BLaER1 treated with 17β-estradiol and CSF1 and Interleukin-3, amounts not matched to agents 10 nM and 100 nM (cell line): Measurements from ENCODE around the gene AP1M1.

Experiments used
- H3K27ac ChIP-seq, 11 experiments: shearing (Covaris generic); formaldehyde crosslinking; 2 replicates each; pipeline ENCODE4 v1.8.1; 2022
- H3K27me3 ChIP-seq, 11 experiments: shearing (Covaris generic); formaldehyde crosslinking; 2 replicates each; pipeline ENCODE4 v1.8.1; 2022
- H3K36me3 ChIP-seq, 11 experiments: shearing (Covaris generic); formaldehyde crosslinking; 2 replicates each; pipeline ENCODE4 v1.8.1; 2022
- H3K4me1 ChIP-seq, 10 experiments: shearing (Covaris generic); formaldehyde crosslinking; 2 replicates each; pipeline ENCODE4 v1.8.1; 2022
- H3K4me2 ChIP-seq, 11 experiments: shearing (Covaris generic); formaldehyde crosslinking; 2 replicates each; pipeline ENCODE4 v1.8.1; 2022
- H3K4me3 ChIP-seq, 10 experiments: shearing (Covaris generic); formaldehyde crosslinking; 2 replicates each; pipeline ENCODE4 v1.8.1; 2022
- H3K9ac ChIP-seq, 11 experiments: shearing (Covaris generic); formaldehyde crosslinking; 2 replicates each; pipeline ENCODE4 v1.8.1; 2022
- H3K9me3 ChIP-seq, 11 experiments: shearing (Covaris generic); formaldehyde crosslinking; replicated peaks in 1 of 11; 2 replicates each; pipeline ENCODE4 v1.8.1; 2022
- H4K20me1 ChIP-seq, 11 experiments: shearing (Covaris generic); formaldehyde crosslinking; 2 replicates each; pipeline ENCODE4 v1.8.1; 2022
- Cebpa-rat ChIP-seq, 11 experiments: shearing (Covaris generic); IDR thresholded peaks; 2 replicates each; pipeline ENCODE4 v1.8.1; 2022

AP1M1 gene

DNA sequence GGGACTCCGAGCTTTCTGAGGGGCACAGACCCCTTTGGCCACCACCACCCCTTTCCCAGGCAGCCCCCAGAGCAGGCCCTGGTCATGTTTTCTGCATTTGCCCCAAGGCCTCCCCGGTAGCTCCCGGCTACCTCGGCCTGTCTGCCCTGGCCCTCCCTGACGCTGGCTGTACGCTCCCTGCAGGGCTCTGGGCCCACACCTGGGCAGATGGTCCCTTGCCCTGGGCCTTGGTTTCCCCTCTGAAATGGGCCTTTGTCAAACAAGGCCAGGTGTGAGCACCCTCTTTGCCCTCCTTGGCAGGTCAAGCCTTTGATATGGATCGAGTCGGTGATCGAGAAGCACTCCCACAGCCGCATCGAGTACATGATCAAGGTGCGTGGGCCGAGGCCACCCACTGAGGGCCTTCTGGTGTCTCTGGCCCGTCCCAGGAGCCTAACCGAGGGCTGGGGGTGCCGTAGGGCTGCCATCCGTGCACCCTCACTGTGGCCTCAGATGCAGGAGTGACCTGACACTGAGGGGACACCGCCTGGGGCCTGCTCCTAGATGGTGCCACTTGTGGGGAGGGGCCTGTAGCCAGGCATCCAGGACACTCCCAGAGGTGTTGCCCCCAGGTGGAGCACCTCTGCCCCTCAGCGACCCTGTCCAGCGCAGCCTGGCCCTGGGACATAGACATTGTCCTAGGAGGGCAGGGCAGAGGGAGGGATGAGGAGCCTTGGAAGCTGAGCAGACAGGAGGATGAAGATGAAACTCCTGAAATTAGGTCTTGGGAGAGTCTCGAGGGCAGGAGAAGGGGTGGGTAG, 30.3 kb downstream of the AP1M1 start:
- Histone ChIP-seq H3K4me3 (no peak overlapping the region), H3K9me3 (peaks cover 0 to 1% (median 0%) of the 10 kb centered on the region in 11 experiments; a peak in 2 of 22 replicates), H3K4me1 (peaks cover 20 to 35% (median 23%) of the 10 kb centered on the region in 10 experiments), H4K20me1 (peaks cover 8 to 85% (median 40%) of the 10 kb centered on the region in 11 experiments; a peak in 21 of 22 replicates), H3K4me2 (no peak overlapping the region), H3K27ac (no peak overlapping the region; a peak in 1 of 22 replicates), H3K9ac (no peak overlapping the region), H3K27me3 (no peaks in the 10 kb centered on the region), H3K36me3 (peaks cover 88 to 99% (median 95%) of the 10 kb centered on the region in 11 experiments)
- no peak for TF ChIP-seq Cebpa-rat (IDR thresholded peaks at IDR 0.05)

GRCh38 chr19:16228637-16229321, 31.1 kb downstream of the AP1M1 start:
- no peak for TF ChIP-seq Cebpa-rat (IDR thresholded peaks at IDR 0.05)
- Histone ChIP-seq H3K9ac (peak overlapping the region in 2 of 11 experiments; percentile 5 to 22; a peak in 2 of 22 replicates), H3K36me3 (peaks cover 80 to 99% (median 95%) of the 10 kb centered on the region in 11 experiments), H3K9me3 (no peaks in the 10 kb centered on the region), H4K20me1 (peaks cover 8 to 85% (median 35%) of the 10 kb centered on the region in 11 experiments; a peak in 21 of 22 replicates), H3K27me3 (no peaks in the 10 kb centered on the region), H3K27ac (no peak overlapping the region; a peak in 2 of 22 replicates), H3K4me3 (no peak overlapping the region), H3K4me2 (peak overlapping the region in 2 of 11 experiments; percentile 47 to 55; a peak in 4 of 22 replicates), H3K4me1 (peaks cover 20 to 36% (median 23%) of the 10 kb centered on the region in 10 experiments)

DNA sequence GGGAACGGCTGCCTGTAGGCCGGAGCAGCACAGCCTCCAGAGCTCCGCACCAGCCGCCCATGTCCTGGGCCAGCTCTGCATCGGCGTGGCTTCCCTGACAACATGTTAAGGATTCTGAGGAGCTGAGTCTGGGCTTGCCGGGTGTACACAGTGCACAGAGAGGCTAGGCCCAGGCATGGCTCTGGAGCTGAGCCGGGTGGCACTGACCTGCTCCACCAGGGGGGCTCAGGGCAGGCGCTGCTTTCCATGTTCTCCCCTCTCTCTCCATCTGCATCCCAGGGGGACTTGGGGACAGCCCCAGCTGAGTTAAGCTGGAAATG, 31.6 kb downstream of the AP1M1 start:
- H4K20me1 ChIP-seq: peaks cover 8 to 85% (median 30%) of the 10 kb centered on the region in 11 experiments; a peak in 21 of 22 replicates
- no peak overlapping the region for H3K4me3 ChIP-seq
- H3K9ac ChIP-seq: peak overlapping the region in 2 of 11 experiments; percentile 5 to 22; a peak in 2 of 22 replicates
- peak overlapping the region in 2 of 11 experiments; percentile 47 to 55; a peak in 4 of 22 replicates for H3K4me2 ChIP-seq
- peaks cover 20 to 38% (median 23%) of the 10 kb centered on the region in 10 experiments for H3K4me1 ChIP-seq
- no peaks in the 10 kb centered on the region for H3K27me3 ChIP-seq
- H3K27ac ChIP-seq: no peak overlapping the region; a peak in 1 of 22 replicates
- H3K9me3 ChIP-seq: no peaks in the 10 kb centered on the region
- no peak for TF ChIP-seq Cebpa-rat (IDR thresholded peaks at IDR 0.05)
- H3K36me3 ChIP-seq: peaks cover 79 to 99% (median 96%) of the 10 kb centered on the region in 11 experiments

DNA sequence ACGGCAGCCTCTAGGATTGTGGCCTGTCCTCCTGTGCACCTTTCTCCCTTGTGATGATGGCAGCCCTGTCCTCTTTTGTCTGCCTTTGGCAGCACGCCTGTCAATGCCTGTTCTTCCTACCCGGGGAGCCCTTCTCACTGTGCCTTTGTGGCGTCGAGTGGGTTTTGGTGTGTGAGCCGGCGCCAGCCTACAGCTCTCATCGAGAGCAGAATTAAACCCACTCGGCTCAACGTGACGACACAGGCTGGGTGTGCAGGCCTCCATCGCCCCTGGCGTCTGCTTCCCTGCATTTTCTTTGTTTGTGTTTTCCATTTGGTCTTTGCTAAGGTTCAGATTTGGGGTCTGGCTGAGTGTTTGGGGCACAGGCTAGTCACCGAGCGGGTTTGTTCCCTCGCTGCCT, 34.4 kb downstream of the AP1M1 start:
- H3K9ac ChIP-seq: peak overlapping the region in 4 of 11 experiments; percentile 26 to 51 (median 33); a peak in 4 of 22 replicates
- peaks cover 0 to 63% (median 10%) of the 10 kb centered on the region in 11 experiments; a peak in 14 of 22 replicates for H4K20me1 ChIP-seq
- peaks cover 76 to 99% (median 95%) of the 10 kb centered on the region in 11 experiments for H3K36me3 ChIP-seq
- TF ChIP-seq Cebpa-rat (IDR thresholded peaks at IDR 0.05): no peak
- H3K27ac ChIP-seq: peak overlapping the region in 3 of 11 experiments; percentile 21 to 32 (median 25); a peak in 2 of 22 replicates
- no peaks in the 10 kb centered on the region for H3K27me3 ChIP-seq
- H3K4me3 ChIP-seq: no peak overlapping the region
- H3K4me2 ChIP-seq: no peak overlapping the region
- peaks cover 17 to 60% (median 25%) of the 10 kb centered on the region in 10 experiments for H3K4me1 ChIP-seq
- no peaks in the 10 kb centered on the region; a peak in 1 of 22 replicates for H3K9me3 ChIP-seq

DNA sequence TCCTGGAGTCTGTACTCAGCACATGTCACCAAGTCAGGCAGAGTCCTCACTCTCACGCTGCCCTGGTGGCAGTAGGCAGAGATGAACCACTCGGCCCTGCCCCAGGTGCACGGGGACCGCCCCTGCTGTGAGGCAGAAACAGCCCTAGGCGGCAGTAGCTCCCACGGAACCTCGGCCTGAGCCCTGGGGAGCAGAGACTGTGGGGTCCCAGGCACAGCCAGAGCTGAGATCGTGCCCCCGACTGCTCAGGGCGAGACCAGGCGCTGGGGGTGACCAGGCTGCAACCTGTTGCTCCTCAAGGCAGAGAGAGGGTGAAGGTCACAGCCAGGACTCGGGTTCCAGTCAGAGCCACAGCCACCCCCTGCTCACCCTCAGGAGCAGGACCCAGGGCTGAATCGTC, 34.9 kb downstream of the AP1M1 start:
- H3K36me3 ChIP-seq: peaks cover 72 to 97% (median 92%) of the 10 kb centered on the region in 11 experiments
- peak overlapping the region in 5 of 11 experiments; percentile 21 to 68 (median 54); a peak in 4 of 22 replicates for H3K27ac ChIP-seq
- H3K4me2 ChIP-seq: peak overlapping the region in 1 of 11 experiments; percentile 63; a peak in 1 of 22 replicates
- no peak for TF ChIP-seq Cebpa-rat (IDR thresholded peaks at IDR 0.05)
- H3K4me1 ChIP-seq: peaks cover 22 to 65% (median 29%) of the 10 kb centered on the region in 10 experiments
- no peaks in the 10 kb centered on the region for H3K27me3 ChIP-seq
- H3K9me3 ChIP-seq: no peaks in the 10 kb centered on the region; a peak in 1 of 22 replicates
- peak overlapping the region in 6 of 11 experiments; percentile 26 to 52 (median 38); a peak in 7 of 22 replicates for H3K9ac ChIP-seq
- peaks cover 0 to 59% (median 9%) of the 10 kb centered on the region in 11 experiments; a peak in 13 of 22 replicates for H4K20me1 ChIP-seq
- H3K4me3 ChIP-seq: no peak overlapping the region

- Histone ChIP-seq H3K4me1 (peaks cover 28 to 71% (median 36%) of the 10 kb centered on the region in 10 experiments), H4K20me1 (peaks cover 0 to 52% (median 9%) of the 10 kb centered on the region in 11 experiments; a peak in 12 of 22 replicates), H3K4me3 (no peak overlapping the region), H3K27me3 (no peaks in the 10 kb centered on the region), H3K9ac (peak overlapping the region; percentile 18 to 62 (median 52); a peak in 17 of 22 replicates), H3K4me2 (peak overlapping the region; percentile 25 to 63 (median 50); a peak in 14 of 22 replicates), H3K36me3 (peaks cover 65 to 91% (median 85%) of the 10 kb centered on the region in 11 experiments), H3K9me3 (no peaks in the 10 kb centered on the region; a peak in 1 of 22 replicates), H3K27ac (peak overlapping the region in 10 of 11 experiments; percentile 1 to 69 (median 52); a peak in 16 of 22 replicates)
- no peak for TF ChIP-seq Cebpa-rat (IDR thresholded peaks at IDR 0.05)
Observed at GRCh38 chr19:16233081-16233776, 35.5 kb downstream of the AP1M1 start.

- H3K27me3 ChIP-seq: no peaks in the 10 kb centered on the region
- TF ChIP-seq Cebpa-rat (IDR thresholded peaks at IDR 0.05): no peak
- peak overlapping the region in 10 of 11 experiments; percentile 1 to 69 (median 52); a peak in 16 of 22 replicates for H3K27ac ChIP-seq
- H4K20me1 ChIP-seq: peaks cover 0 to 45% (median 9%) of the 10 kb centered on the region in 11 experiments; a peak in 11 of 22 replicates
- H3K4me3 ChIP-seq: no peak overlapping the region
- H3K36me3 ChIP-seq: peaks cover 58 to 83% (median 77%) of the 10 kb centered on the region in 11 experiments
- H3K4me1 ChIP-seq: peaks cover 34 to 71% (median 43%) of the 10 kb centered on the region in 10 experiments
- peak overlapping the region; percentile 25 to 63 (median 50); a peak in 14 of 22 replicates for H3K4me2 ChIP-seq
- no peaks in the 10 kb centered on the region; a peak in 1 of 22 replicates for H3K9me3 ChIP-seq
- H3K9ac ChIP-seq: peak overlapping the region; percentile 18 to 62 (median 52); a peak in 17 of 22 replicates
Observed at GRCh38 chr19:16233836-16234551, 36.3 kb downstream of the AP1M1 start.
